Loucy (cell line): Measurements from ENCODE around the gene SCN5A.
A peak's percentile ranks its signal among the peaks of the same experiment; 100 is the strongest.

Experiments used
- H2AFZ ChIP-seq: fragments of 200-600 bp; sonication (generic); 2 replicates; pipeline ENCODE4 v1.6.0; 2016; ENCODE audit warnings: antibody characterized with exemption, mild to moderate bottlenecking, low read length, moderate library complexity
- H3F3A ChIP-seq: fragments of 200-600 bp; 2 replicates; pipeline ENCODE4 v1.6.0; 2016; ENCODE audit warnings: antibody characterized with exemption, low read depth, mild to moderate bottlenecking
- H3K27me3 ChIP-seq: fragments of 200-600 bp; sonication (generic); 2 replicates; pipeline ENCODE4 v1.6.1; 2014; ENCODE audit warnings: low read length, mild to moderate bottlenecking; ENCODE audit not compliant: insufficient read depth, poor library complexity, severe bottlenecking
- H3K36me3 ChIP-seq: fragments of 200-600 bp; sonication (generic); 2 replicates; pipeline ENCODE4 v1.6.1; 2016; ENCODE audit warnings: low read length; ENCODE audit not compliant: insufficient read depth
- H3K4me1 ChIP-seq: fragments of 200-600 bp; sonication (generic); 2 replicates; pipeline ENCODE4 v1.5.1; 2014; ENCODE audit warnings: low read length, mild to moderate bottlenecking; ENCODE audit not compliant: insufficient read depth, poor library complexity, severe bottlenecking
- H3K4me2 ChIP-seq: fragments of 200-600 bp; sonication (generic); 2 replicates; pipeline ENCODE4 v1.6.0; 2014; ENCODE audit warnings: antibody characterized with exemption, low read length, low read depth, mild to moderate bottlenecking; ENCODE audit not compliant: poor library complexity, severe bottlenecking
- H3K4me3 ChIP-seq: fragments of 200-600 bp; sonication (generic); 2 replicates; pipeline ENCODE4 v1.5.1; 2014; ENCODE audit warnings: low read length, mild to moderate bottlenecking, mixed read lengths; ENCODE audit not compliant: poor library complexity, severe bottlenecking
- H3K79me2 ChIP-seq: fragments of 200-600 bp; sonication (generic); 2 replicates; pipeline ENCODE4 v1.6.1; 2014; ENCODE audit warnings: low read length; ENCODE audit not compliant: insufficient read depth
- H3K9ac ChIP-seq: fragments of 200-600 bp; sonication (generic); 2 replicates; pipeline ENCODE4 v1.6.0; 2014; ENCODE audit warnings: mild to moderate bottlenecking, low read depth, low read length, moderate library complexity; ENCODE audit not compliant: poor library complexity, severe bottlenecking
- H3K9me2 ChIP-seq: fragments of 200-600 bp; sonication (generic); replicated peaks from 2 replicates; pipeline ENCODE4 v1.6.1; 2016; ENCODE audit warnings: low read depth, low read length, mixed read lengths
- H3K9me3 ChIP-seq: fragments of 200-600 bp; sonication (generic); 2 replicates; pipeline ENCODE4 v1.6.1; 2014; ENCODE audit warnings: mild to moderate bottlenecking, antibody characterized with exemption, low read length, low read depth; ENCODE audit not compliant: insufficient read depth
- H4K20me1 ChIP-seq: fragments of 200-600 bp; sonication (generic); 2 replicates; pipeline ENCODE4 v1.6.0; 2014; ENCODE audit warnings: antibody characterized with exemption, low read length, mild to moderate bottlenecking; ENCODE audit not compliant: insufficient read depth, poor library complexity, severe bottlenecking
- CTCF ChIP-seq: fragments of 200-600 bp; sonication (generic); conservative IDR thresholded peaks from 2 replicates; pipeline ENCODE4 v1.5.1; 2014; ENCODE audit warnings: mild to moderate bottlenecking, antibody characterized with exemption, low read length
- EZH2phosphoT487 ChIP-seq: fragments of 200-600 bp; IDR thresholded peaks from 2 replicates; pipeline ENCODE4 v1.6.1; 2018; ENCODE audit warnings: antibody characterized with exemption, mild to moderate bottlenecking, moderate library complexity, borderline replicate concordance

The SCN5A gene

GRCh38 chr3:38521391-38521987, 128.0 kb downstream of the SCN5A start:
- H3F3A ChIP-seq, result no peaks in the 10 kb centered on the region
- H3K4me3 ChIP-seq, result no peak overlapping the region
- no peak overlapping the region for H2AFZ ChIP-seq
- no peaks in the 10 kb centered on the region for H3K9me2 ChIP-seq
- TF ChIP-seq CTCF (peak; percentile 97), EZH2phosphoT487 (no peak)
- H3K4me2 ChIP-seq, result no peak overlapping the region
- H3K9ac ChIP-seq, result no peak overlapping the region
- no peaks in the 10 kb centered on the region for H3K9me3 ChIP-seq
- H3K79me2 ChIP-seq, result no peaks in the 10 kb centered on the region
- H3K36me3 ChIP-seq, result peaks cover 40% of the 10 kb centered on the region; the same call in 1 of the 2 replicates
- no peaks in the 10 kb centered on the region for H3K4me1 ChIP-seq
- no peaks in the 10 kb centered on the region for H3K27me3 ChIP-seq
- H4K20me1 ChIP-seq, result no peaks in the 10 kb centered on the region

GRCh38 chr3:38519651-38520050, 129.8 kb downstream of the SCN5A start:
- Histone ChIP-seq H3K9me2 (no peaks in the 10 kb centered on the region), H3K79me2 (no peaks in the 10 kb centered on the region), H2AFZ (no peak overlapping the region), H4K20me1 (no peaks in the 10 kb centered on the region), H3K36me3 (peaks cover 26% of the 10 kb centered on the region; the same call in 1 of the 2 replicates), H3K4me2 (peak overlapping the region; percentile 23), H3K4me3 (no peak overlapping the region), H3K9ac (no peak overlapping the region), H3F3A (no peaks in the 10 kb centered on the region), H3K27me3 (no peaks in the 10 kb centered on the region), H3K4me1 (no peaks in the 10 kb centered on the region), H3K9me3 (no peaks in the 10 kb centered on the region)
- no peak for TF ChIP-seq EZH2phosphoT487
- no peak for TF ChIP-seq CTCF

GRCh38 chr3:38519000-38519399, 130.5 kb downstream of the SCN5A start:
- no peak for TF ChIP-seq CTCF
- no peak for TF ChIP-seq EZH2phosphoT487
- Histone ChIP-seq H3K4me1 (no peaks in the 10 kb centered on the region), H3K27me3 (no peaks in the 10 kb centered on the region), H3K9me2 (no peaks in the 10 kb centered on the region), H3K4me2 (no peak overlapping the region), H2AFZ (no peak overlapping the region), H3K9me3 (no peaks in the 10 kb centered on the region), H3F3A (no peaks in the 10 kb centered on the region), H3K4me3 (no peak overlapping the region), H3K36me3 (peaks cover 21% of the 10 kb centered on the region; the same call in 1 of the 2 replicates), H3K9ac (no peak overlapping the region), H3K79me2 (no peaks in the 10 kb centered on the region), H4K20me1 (no peaks in the 10 kb centered on the region)
